HFFc6 (cell line): Measurements from ENCODE around the gene NFKBIB. TPM values are rescaled to one million over a fixed set of nuclear protein-coding genes. Genes with fewer than 3 reads are reported as not detected.
"Not testable (repeated sequence)": the region's sequence is repeated elsewhere in the genome, so short reads cannot be mapped to it uniquely, and the experiment has no call there.

Experiments
- DNase-seq: peaks from one replicate; pipeline ENCODE4 v3.0.0-alpha.2; 2018
- H3K27ac Mint-ChIP-seq: 2 replicates; pipeline ENCODE4 v1.8.0; 2020; ENCODE audit warnings: mild to moderate bottlenecking, mixed read lengths
- H3K27me3 Mint-ChIP-seq: 2 replicates; pipeline ENCODE4 v1.8.0; 2021; ENCODE audit warnings: mild to moderate bottlenecking, moderate library complexity, mixed read lengths; ENCODE audit not compliant: insufficient read depth
- H3K36me3 Mint-ChIP-seq: 2 replicates; pipeline ENCODE4 v1.8.0; 2021; ENCODE audit warnings: low read depth, mixed read lengths
- H3K4me1 Mint-ChIP-seq: 2 replicates; pipeline ENCODE4 v1.8.0; 2020; ENCODE audit warnings: low read depth, mixed read lengths
- H3K4me3 Mint-ChIP-seq: 2 replicates; pipeline ENCODE4 v1.8.0; 2020; ENCODE audit warnings: mild to moderate bottlenecking, moderate library complexity, mixed read lengths
- H3K9me3 Mint-ChIP-seq: 2 replicates; pipeline ENCODE4 v1.8.0; 2020; ENCODE audit warnings: mild to moderate bottlenecking, mixed read lengths
- CTCF ChIP-seq: fragments of 200-600 bp; sonication (generic); IDR thresholded peaks from 2 replicates; pipeline ENCODE4 v1.5.0; 2021; ENCODE audit warnings: antibody characterized with exemption, mild to moderate bottlenecking
- total RNA-seq, 6 experiments: library from RNA; stranded (reverse); fragmentation: NEBNext Ultra II Directional; extraction: Animal tissue kit (Norgen Biotek cat#: 25700); gene quantifications; 2 replicates in 1 of 6; 3 replicates in 5 of 6; pipeline ENCODE4 v1.2.3, GENCODE V29; 2021

NFKBIB gene
- total RNA-seq, 6 experiments from 2014 or later = 21.8 to 23.4 (median 22.9) TPM

GRCh38 chr19:38931521-38931793 is 31.7 kb downstream of the NFKBIB start:
- no peak for TF ChIP-seq CTCF
- H3K27me3 Mint-ChIP-seq = no peaks in the 10 kb centered on the region; the same call in 1 of the 2 replicates
- peaks cover 23% of the 10 kb centered on the region for H3K4me1 Mint-ChIP-seq
- peak overlapping the region; percentile 99 for H3K4me3 Mint-ChIP-seq
- peak overlapping the region; percentile 98 for H3K27ac Mint-ChIP-seq
- H3K36me3 Mint-ChIP-seq = peaks cover 30% of the 10 kb centered on the region
- no peaks in the 10 kb centered on the region for H3K9me3 Mint-ChIP-seq
- DNase-seq = no peak

- Mint-ChIP-seq H3K4me3 (peak overlapping the region; percentile 45; the same call in 1 of the 2 replicates), H3K27ac (no peak overlapping the region), H3K4me1 (peaks cover 23% of the 10 kb centered on the region), H3K27me3 (no peaks in the 10 kb centered on the region; the same call in 1 of the 2 replicates), H3K9me3 (no peaks in the 10 kb centered on the region), H3K36me3 (peaks cover 30% of the 10 kb centered on the region)
- no peak for DNase-seq
- TF ChIP-seq CTCF = peak; percentile 72
These were observed 32.8 kb downstream of the NFKBIB start for GRCh38 chr19:38932425-38933179.

GRCh38 chr19:38933544-38933943 is 33.8 kb downstream of the NFKBIB start:
- H3K27ac Mint-ChIP-seq = no peak overlapping the region
- peaks cover 20% of the 10 kb centered on the region for H3K4me1 Mint-ChIP-seq
- no peak for DNase-seq
- no peaks in the 10 kb centered on the region; the same call in 1 of the 2 replicates for H3K27me3 Mint-ChIP-seq
- TF ChIP-seq CTCF = no peak
- H3K36me3 Mint-ChIP-seq = peaks cover 30% of the 10 kb centered on the region
- no peaks in the 10 kb centered on the region for H3K9me3 Mint-ChIP-seq
- no peak overlapping the region for H3K4me3 Mint-ChIP-seq

- H3K36me3 Mint-ChIP-seq = peaks cover 13% of the 10 kb centered on the region
These were observed 40.2 kb downstream of the NFKBIB start for GRCh38 chr19:38939957-38940356.

GRCh38 chr19:38941466-38941865 is 41.7 kb downstream of the NFKBIB start:
- not testable (repeated sequence) for H3K27ac Mint-ChIP-seq, H3K4me3 Mint-ChIP-seq, DNase-seq, H3K4me1 Mint-ChIP-seq, H3K9me3 Mint-ChIP-seq, H3K27me3 Mint-ChIP-seq, H3K36me3 Mint-ChIP-seq

More at GRCh38 chr19:38939957-38940356, 40.2 kb downstream of the NFKBIB start:
- no peak for TF ChIP-seq CTCF
- Mint-ChIP-seq H3K27ac (no peak overlapping the region), H3K4me1 (no peaks in the 10 kb centered on the region), H3K4me3 (no peak overlapping the region), H3K27me3 (no peaks in the 10 kb centered on the region; the same call in none of the 2 replicates), H3K9me3 (no peaks in the 10 kb centered on the region)
- no peak for DNase-seq

GRCh38 chr19:38941979-38942378 is 42.2 kb downstream of the NFKBIB start:
- H3K9me3 Mint-ChIP-seq = no peaks in the 10 kb centered on the region
- H3K27me3 Mint-ChIP-seq = no peaks in the 10 kb centered on the region; the same call in none of the 2 replicates
- peaks cover 6% of the 10 kb centered on the region for H3K36me3 Mint-ChIP-seq
- no peak for TF ChIP-seq CTCF
- H3K4me3 Mint-ChIP-seq = no peak overlapping the region
- no peaks in the 10 kb centered on the region for H3K4me1 Mint-ChIP-seq
- no peak overlapping the region for H3K27ac Mint-ChIP-seq
- no peak for DNase-seq
